PFSK-1 (cell line): ENCODE measurements around the gene PLIN4. TPM values are rescaled to one million over a fixed set of nuclear protein-coding genes. Genes with fewer than 3 reads are reported as not detected.
A peak's percentile ranks its signal among the peaks of the same experiment; 100 is the strongest.

Source experiments
- FOXP2 ChIP-seq: optimal IDR thresholded peaks from 2 replicates; pipeline ENCODE3; 2011; ENCODE audit warnings: borderline replicate concordance, control low read depth, inconsistent platforms; ENCODE audit not compliant: insufficient read depth; ENCODE audit errors: extremely low read length, extremely low read depth
- POLR2AphosphoS5 ChIP-seq: IDR thresholded peaks from 2 replicates; pipeline ENCODE4 v1.6.1; 2012; ENCODE audit warnings: low read depth, mild to moderate bottlenecking, control low read depth, low read length, moderate library complexity
- REST ChIP-seq, 2 experiments: IDR thresholded peaks; 2 replicates each; pipeline versions ENCODE4 v1.6.1 to v1.8.0; 2011 to 2012; ENCODE audit warnings: low read depth in 2 of 2, low read length in 2 of 2, control low read depth in 1 of 2, inconsistent platforms in 1 of 2, mild to moderate bottlenecking in 1 of 2, moderate library complexity in 1 of 2; ENCODE audit not compliant: insufficient read depth in 1 of 2
- SIN3A ChIP-seq: IDR thresholded peaks from 2 replicates; pipeline ENCODE4 v1.6.1; 2012; ENCODE audit warnings: mild to moderate bottlenecking, low read length, moderate library complexity, borderline replicate concordance; ENCODE audit not compliant: insufficient read depth
- TAF1 ChIP-seq: IDR thresholded peaks from 2 replicates; pipeline ENCODE4 v1.6.1; 2012; ENCODE audit warnings: low read length, control low read depth, borderline replicate concordance; ENCODE audit not compliant: insufficient read depth
- polyA plus RNA-seq: library from polyadenylated mRNA; unstranded; fragments of >200 nt; gene quantifications from one replicate; pipeline ENCODE4 v1.2.1, GENCODE V29; 2012; ENCODE audit warnings: low read depth, missing spikeins; ENCODE audit not compliant: insufficient read length

Gene PLIN4, protein sequence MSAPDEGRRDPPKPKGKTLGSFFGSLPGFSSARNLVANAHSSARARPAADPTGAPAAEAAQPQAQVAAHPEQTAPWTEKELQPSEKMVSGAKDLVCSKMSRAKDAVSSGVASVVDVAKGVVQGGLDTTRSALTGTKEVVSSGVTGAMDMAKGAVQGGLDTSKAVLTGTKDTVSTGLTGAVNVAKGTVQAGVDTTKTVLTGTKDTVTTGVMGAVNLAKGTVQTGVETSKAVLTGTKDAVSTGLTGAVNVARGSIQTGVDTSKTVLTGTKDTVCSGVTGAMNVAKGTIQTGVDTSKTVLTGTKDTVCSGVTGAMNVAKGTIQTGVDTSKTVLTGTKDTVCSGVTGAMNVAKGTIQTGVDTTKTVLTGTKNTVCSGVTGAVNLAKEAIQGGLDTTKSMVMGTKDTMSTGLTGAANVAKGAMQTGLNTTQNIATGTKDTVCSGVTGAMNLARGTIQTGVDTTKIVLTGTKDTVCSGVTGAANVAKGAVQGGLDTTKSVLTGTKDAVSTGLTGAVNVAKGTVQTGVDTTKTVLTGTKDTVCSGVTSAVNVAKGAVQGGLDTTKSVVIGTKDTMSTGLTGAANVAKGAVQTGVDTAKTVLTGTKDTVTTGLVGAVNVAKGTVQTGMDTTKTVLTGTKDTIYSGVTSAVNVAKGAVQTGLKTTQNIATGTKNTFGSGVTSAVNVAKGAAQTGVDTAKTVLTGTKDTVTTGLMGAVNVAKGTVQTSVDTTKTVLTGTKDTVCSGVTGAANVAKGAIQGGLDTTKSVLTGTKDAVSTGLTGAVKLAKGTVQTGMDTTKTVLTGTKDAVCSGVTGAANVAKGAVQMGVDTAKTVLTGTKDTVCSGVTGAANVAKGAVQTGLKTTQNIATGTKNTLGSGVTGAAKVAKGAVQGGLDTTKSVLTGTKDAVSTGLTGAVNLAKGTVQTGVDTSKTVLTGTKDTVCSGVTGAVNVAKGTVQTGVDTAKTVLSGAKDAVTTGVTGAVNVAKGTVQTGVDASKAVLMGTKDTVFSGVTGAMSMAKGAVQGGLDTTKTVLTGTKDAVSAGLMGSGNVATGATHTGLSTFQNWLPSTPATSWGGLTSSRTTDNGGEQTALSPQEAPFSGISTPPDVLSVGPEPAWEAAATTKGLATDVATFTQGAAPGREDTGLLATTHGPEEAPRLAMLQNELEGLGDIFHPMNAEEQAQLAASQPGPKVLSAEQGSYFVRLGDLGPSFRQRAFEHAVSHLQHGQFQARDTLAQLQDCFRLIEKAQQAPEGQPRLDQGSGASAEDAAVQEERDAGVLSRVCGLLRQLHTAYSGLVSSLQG (N-terminal part only)
- 6.0 TPM for polyA plus RNA-seq

DNA sequence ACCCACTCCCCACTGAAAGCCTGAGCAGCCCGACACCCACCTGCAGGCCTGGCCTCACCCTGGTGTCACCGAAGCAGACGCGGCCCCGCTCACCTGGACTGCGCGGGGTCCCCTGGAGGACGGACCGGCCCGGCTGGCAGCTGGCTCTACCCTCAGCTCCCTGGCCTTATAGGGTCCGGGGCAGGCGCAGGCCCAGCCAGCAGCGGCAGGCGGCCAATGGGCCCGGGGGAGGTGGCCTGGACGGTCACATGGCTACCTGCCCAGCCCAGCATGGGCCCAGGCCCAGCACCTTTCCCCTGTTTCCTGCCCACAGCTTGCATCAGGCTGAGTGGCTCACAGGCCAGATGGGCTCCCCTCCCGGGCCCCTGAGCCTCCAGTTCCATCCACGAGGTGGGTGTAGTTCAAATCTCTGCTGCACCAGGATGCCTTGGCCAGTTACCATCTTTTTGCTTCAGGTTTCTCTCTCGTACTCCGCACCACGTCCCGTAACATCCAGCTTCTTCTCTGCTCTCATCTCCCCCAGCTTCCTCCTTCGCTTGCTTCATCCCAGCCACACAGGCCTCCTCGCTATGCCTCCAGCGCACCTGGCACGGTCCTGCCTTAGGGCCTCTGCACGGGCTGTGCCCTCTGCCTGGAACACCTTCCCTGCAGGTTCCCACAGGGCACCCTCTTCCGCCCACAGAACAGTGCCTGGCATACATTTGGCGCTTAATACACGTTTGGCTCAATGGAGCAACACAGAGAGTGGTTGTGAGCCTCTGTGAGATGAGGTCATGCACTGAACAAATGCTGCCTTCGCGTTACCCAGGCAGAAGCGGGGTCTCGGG, at the start of gene PLIN4:
Gene PLIN4, minus strand, starts transcription at position 142 of the 827 bp plus-strand sequence. CDS start 214 bp downstream, outside the sequence.
- TF ChIP-seq POLR2AphosphoS5 (no peak), TAF1 (no peak), FOXP2 (no peak), SIN3A (no peak), REST (IDR thresholded peaks at IDR 0.05; ENCODE audit: insufficient read depth in 1 of 2, low read depth in 2 of 2, low read length in 2 of 2) (no peak)

- TF ChIP-seq FOXP2 (peak; percentile 70), SIN3A (no peak)
These were observed 49.3 kb upstream of the PLIN4 start for GRCh38 chr19:4567584-4568071.

DNA sequence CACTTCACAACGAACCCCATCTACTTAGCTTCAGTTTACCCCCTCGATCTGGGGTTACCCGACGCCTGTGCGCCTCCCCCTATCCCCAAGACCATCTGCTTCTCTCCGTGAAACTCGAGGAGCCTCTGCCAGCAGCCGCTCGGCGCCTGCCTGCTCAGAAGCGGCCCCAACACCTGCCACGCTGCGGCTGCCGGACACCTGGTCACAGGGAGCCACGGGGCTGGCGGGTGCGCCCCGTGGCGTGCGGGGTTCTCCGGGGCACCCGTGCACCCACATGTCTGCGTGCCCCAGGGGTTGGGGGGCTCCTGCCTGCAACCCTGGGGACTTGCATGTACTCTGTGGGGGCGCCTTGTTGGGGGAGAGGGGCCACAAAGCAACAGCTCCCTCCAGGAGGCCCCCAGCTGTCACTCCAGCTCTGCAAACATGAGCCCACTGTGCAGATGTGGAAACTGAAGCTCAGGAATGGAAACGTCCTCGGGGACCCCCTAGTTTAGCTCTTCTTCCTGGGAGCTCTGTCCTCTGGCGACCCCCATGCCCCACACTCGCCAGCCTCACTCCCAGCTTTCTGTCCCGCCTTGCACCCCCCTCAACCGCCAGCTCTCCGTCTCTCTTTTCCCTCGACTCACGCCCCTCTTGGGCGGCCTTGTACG, 48.2 kb upstream of the PLIN4 start:
- TF ChIP-seq SIN3A, result no peak
- TF ChIP-seq FOXP2, result no peak
- no peak for TF ChIP-seq POLR2AphosphoS5
- no peak for TF ChIP-seq TAF1
- TF ChIP-seq REST (IDR thresholded peaks at IDR 0.05; ENCODE audit: insufficient read depth in 1 of 2, low read depth in 2 of 2, low read length in 2 of 2), result no peak

- no peak for TF ChIP-seq FOXP2
- TF ChIP-seq REST (IDR thresholded peaks at IDR 0.05; ENCODE audit: insufficient read depth in 1 of 2, low read depth in 2 of 2, low read length in 2 of 2), result no peak
- no peak for TF ChIP-seq TAF1
- TF ChIP-seq POLR2AphosphoS5, result no peak
- no peak for TF ChIP-seq SIN3A
These were observed 41.3 kb upstream of the PLIN4 start, which contains the start of gene SEMA6B for GRCh38 chr19:4559569-4559968. Gene SEMA6B, minus strand, starts transcription at chr19:4559684. Its CDS starts 1,227 bp downstream, at chr19:4558457.
